Muscle of back (tissue), 13 donors: ENCODE data around the gene PRPS1L1. TPM values are rescaled to one million over a fixed set of nuclear protein-coding genes. Genes with fewer than 3 reads are reported as not detected.

ENCODE experiments used
- DNase-seq, 3 donors: peaks; one replicate each; pipeline versions ENCODE4 v3.0.0 to v3.0.0-alpha.2; 2013
- long read RNA-seq, 9 donors: transcript quantifications; one replicate each; lab custom pipeline, GENCODE V29; 2026
- polyA plus RNA-seq, 10 donors: library from polyadenylated mRNA; unstranded; fragments of 120-200 nt; gene quantifications; one replicate each; pipeline ENCODE4 v1.2.1, GENCODE V29; 2013; ENCODE audit not compliant: insufficient read length in 10 of 10

Gene PRPS1L1
- not detected for polyA plus RNA-seq
- long read RNA-seq, donor 1 = 0 reads
- long read RNA-seq, donor 2 = 0 reads
- long read RNA-seq, donor 3 = 0 reads
- long read RNA-seq, donor 4 = 0 reads
- long read RNA-seq, donor 5 = 0 reads
- long read RNA-seq, donor 6 = 0 reads
- long read RNA-seq, donor 7 = 0 reads
- long read RNA-seq, donor 8 = 0 reads
- long read RNA-seq, donor 9 = 0 reads

GRCh38 chr7:18027628-18028027, at the start of gene PRPS1L1:
PRPS1L1 (minus strand) TSS chr7:18027846.
- DNase-seq = no peak

GRCh38 chr7:18076461-18076860, 48.8 kb upstream of the PRPS1L1 start:
- DNase-seq = peak in 1 of 3 donors; percentile 60

GRCh38 chr7:18068745-18069144, 41.1 kb upstream of the PRPS1L1 start:
- DNase-seq = no peak

- peak in 1 of 3 donors; percentile 10 for DNase-seq
These were observed 36.7 kb upstream of the PRPS1L1 start for GRCh38 chr7:18064242-18064838.

- no peak for DNase-seq
These were observed 35.7 kb upstream of the PRPS1L1 start for GRCh38 chr7:18063149-18063901.

- DNase-seq = no peak
These were observed 31.5 kb upstream of the PRPS1L1 start for GRCh38 chr7:18059171-18059570.

DNA sequence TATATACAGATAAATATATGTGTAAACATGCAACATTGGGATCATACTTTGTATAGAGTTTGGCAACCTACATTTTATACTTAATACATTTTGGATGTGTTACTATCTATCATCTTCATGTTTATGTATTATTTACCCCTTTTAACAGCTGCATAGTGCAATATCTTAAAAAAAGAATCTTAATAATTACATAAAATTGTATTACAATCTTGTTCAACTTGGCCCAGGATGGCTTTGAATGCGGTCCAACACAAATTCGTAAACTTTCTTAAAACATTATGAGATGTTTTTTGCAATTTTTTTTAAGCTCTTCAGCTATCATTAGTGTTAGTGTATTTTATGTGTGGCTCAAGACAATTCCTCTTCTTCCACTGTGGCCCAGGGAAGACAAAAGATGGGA, 26.3 kb upstream of the PRPS1L1 start:
- DNase-seq = no peak

DNA sequence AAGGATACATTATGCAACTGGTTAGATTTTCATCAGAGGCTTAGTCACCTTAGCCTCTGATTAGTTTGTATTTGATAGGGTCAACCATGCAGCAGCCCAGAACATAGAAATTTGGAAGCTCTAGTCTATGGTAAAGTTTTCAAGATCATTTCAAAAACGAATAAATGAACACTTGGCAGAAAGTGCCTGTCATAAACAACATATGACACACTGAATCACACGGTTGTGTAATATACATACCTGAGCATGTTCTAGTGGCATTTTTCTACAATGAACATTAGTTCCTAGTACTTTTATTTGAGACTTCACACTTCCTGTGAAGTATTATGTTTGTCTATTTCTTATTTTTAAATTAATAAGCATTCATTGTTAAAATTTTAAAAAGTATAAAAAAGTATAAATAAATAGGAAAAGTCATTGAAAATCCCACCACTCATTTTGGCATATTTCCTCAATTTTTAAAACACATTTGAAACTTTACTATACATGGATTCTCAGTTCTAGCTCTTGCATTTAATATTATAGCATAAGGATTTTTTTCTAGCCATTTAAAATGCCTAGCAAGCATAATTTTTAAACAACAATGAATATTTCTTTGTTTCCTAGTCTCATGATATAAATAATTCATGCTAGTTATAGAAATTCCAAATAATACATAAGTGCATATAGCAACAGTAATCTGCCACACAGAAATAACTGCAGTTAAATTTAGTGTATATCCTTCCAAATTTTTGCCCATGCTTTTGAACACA, 25.7 kb upstream of the PRPS1L1 start:
- no peak for DNase-seq

DNA sequence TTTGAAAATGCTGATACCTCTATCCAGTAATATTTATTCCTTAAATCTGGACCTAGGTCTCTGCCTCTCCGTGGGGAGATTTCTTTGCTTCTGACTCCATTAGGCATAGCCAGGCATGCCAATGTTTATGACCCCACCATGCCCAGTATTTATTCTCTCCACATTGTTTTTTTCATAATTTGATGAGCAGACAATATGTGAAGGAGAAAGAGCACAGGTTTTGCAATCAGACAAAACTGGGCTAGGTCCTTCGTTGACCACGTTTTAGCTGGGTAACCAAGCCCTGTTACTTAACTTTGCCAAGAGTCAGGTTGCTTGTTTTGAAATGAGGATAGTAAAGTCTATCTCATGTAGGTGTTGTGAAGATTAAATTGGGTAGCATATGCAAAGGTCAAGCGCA, 21.6 kb upstream of the PRPS1L1 start:
- DNase-seq = no peak

DNA sequence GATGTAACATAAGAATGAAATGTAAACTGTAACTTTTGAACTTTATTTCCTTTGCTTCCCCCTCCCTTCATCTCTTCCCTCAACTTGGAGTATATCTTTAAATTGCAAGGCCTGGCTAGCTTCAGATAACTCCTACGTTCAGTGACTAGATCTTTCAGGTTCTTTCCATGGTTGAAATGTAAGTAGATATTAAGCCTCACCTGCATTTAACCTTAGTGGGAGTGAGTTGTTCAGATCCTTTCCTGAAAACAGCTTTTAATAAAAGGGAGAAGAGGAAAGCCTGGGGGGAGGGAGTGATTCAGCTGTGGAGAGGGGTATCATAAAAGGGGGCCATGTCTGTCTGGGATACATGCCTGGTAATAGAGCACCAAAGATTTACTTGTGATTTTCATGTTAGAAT, 19.0 kb upstream of the PRPS1L1 start:
- no peak for DNase-seq

DNA sequence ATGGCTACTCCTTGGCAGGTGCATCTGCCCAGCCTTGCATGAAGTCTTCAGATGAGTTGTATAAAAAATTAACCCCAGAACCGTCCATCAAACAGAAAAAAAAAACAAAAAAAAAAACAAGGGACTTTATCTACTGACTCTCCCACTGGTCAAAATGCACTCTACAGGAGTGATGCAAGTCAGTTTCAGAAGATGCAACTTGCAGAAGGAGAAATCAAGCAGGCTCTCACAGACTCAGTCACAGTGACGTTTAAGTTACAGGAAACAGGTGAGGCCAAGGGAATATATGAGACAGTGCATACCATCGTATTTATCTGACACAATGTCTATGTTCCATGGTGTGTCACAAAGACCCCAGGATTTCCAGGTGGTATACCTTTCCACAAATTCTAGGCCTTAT, 17.5 kb upstream of the PRPS1L1 start:
- no peak for DNase-seq

- DNase-seq = no peak
These were observed 13.5 kb upstream of the PRPS1L1 start for GRCh38 chr7:18041191-18041590.

- DNase-seq = peak in 1 of 3 donors; percentile 12
These were observed 12.6 kb upstream of the PRPS1L1 start for GRCh38 chr7:18040196-18040595.

- DNase-seq = no peak
These were observed 10.7 kb upstream of the PRPS1L1 start for GRCh38 chr7:18038382-18038781.

- DNase-seq = no peak
These were observed 10.0 kb upstream of the PRPS1L1 start for GRCh38 chr7:18037609-18038008.

DNA sequence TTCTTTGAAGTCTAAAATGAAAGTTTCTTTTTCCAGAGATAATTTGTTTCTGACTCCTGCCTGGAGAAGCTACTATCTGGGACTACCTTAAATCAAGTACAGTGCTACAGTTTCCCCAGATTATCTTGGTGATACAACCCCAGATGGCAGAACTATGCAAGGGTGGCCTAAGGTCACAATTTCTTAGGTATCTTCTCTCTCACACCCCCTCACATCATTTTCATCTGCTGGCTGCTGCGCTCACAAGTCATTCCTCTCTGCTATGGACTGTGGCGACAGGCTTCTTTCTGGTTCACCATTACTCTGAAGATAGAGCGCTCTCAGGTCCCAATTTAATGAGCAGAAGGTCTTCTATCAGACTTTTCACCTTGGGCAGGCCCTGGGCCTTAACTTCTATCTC, 9.1 kb upstream of the PRPS1L1 start:
- no peak for DNase-seq

GRCh38 chr7:18030758-18031157, 3.1 kb upstream of the PRPS1L1 start:
- DNase-seq = no peak

DNA sequence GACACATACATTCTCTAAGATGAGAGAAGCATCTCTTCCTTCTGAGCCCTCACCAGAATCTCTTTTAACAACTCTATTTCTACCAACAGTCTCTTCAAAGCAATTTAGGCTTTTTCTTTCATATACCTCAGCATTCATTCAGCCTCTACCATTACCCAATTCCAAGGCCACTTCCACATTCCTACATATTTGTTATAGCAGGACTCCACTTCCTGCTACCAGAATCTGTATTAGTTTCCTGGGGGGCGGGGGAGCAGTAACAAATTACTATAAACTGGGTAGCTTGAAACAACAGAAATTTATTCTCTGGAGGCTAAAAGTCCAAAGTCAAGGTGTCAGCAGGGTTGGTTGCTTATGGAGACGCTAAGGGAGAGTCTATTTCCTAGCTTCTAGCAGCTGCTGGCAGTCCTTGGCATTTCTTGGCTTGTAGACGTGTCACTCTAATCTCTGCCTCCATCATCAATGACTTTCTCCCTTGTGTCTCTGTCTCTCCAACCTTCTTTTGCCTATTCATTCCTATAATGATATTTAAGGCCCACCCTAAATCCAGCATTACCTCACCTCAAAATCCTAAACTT, 7.4 kb downstream of the PRPS1L1 start:
- no peak for DNase-seq

- peak; percentile 3 to 17 (median 16) for DNase-seq
These were observed 8.1 kb downstream of the PRPS1L1 start for GRCh38 chr7:18019555-18019954.

DNA sequence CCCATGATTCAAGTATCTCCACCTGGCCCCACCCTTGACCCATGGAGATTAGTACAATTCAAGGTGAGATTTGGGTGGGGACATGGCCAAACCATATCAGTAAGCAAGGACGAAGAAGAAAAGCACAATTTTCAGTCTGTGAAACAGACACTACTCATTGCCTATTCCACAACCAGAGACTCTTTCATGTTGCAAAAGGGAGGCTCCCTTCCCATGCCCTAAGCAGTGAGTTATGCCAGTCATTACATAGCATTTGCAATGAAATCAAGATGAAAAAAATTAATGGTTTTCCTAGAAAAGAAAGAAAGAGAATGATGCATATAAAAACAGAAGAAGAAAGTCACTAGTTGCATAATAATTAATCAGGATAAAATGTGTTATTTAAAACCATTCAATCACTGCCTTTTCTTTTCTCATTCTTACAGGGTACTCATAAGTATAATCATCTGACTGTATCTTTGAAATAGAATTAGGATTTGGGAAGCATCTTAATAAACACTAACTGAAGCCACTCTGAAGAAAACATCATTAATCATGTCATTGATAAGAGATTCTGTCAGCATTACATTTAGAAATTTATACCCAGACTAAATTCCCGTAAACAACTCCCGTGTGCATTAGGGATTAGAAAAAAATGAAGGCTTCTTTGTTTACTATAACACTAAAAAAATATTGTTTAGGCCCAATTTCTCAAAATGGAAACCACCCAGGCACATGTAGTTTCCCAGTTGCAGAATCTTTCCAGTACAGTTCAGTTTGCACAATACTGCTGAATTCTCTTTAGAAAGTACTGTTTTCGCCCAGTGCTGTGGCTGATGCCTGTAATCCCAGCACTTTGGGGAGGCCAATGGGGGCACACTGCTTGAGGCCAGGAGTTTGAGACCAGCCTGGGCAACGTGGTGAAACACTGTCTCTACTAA, 9.1 kb downstream of the PRPS1L1 start:
- no peak for DNase-seq
